C4-2B (cell line): Measurements from ENCODE around the gene ABCG2.

Source experiments
- H3K27ac ChIP-seq: fragments of 450-650 bp; 2 replicates; pipeline ENCODE4 v1.5.1; 2017
- CTCF ChIP-seq: fragments of 450-650 bp; conservative IDR thresholded peaks from 2 replicates; pipeline ENCODE4 v1.5.1; 2017; ENCODE audit warnings: mild to moderate bottlenecking
- ZFX ChIP-seq: fragments of 450-650 bp; IDR thresholded peaks from 2 replicates; pipeline ENCODE4 v1.6.1; 2017

ABCG2 gene

DNA sequence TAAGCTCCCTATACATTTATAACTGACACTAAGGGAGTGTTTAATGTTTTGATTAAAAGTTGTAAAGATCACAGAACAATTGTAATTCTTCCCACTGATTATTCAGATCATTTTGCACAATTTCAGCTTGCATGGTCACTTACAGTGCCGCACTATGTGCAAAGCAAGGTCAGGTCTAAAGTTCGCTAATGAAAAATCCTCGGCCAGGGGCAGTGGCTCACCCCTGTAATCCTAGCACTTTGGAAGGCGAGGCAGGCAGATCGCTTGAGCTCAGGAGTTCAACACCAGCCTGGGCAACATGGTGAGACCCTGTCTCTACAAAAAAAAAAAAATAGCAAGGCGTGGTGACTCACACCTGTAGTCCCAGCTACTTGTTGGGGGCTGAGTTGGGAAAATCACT, 94.0 kb downstream of the ABCG2 start:
- TF ChIP-seq ZFX (no peak), CTCF (no peak)
- H3K27ac ChIP-seq: no peak overlapping the region

DNA sequence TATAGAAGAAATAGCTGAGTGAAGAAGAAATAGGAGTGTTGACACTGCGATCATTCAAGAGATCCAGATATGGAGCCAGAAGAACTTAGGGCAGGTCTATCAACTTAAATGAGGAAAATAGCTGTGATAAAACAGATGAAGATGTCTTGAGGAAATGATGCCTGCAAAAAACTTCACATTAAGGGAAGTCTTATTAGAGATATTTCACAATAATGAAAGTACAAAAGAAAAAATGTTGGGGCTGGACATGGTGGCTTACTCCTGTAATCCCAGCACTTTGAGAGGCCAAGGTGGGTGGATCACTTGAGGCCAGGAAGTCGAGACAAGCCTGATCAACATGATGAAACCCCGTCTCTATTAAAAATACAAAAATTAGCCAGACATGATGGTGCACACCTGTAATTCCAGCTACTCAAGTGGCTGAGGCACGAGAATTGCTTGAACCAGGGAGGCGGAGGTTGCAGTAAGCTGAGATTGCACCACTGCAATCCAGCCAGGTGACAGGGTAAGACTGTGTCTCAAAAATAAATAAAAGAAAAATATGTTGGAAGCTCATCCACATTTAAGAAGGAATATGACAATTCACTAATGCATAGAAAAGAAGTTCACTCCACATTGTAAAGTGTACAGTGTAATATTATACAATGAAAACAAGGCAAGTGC, 94.7 kb downstream of the ABCG2 start:
- no peak for TF ChIP-seq CTCF
- TF ChIP-seq ZFX: no peak
- H3K27ac ChIP-seq: no peak overlapping the region

- TF ChIP-seq ZFX: no peak
- TF ChIP-seq CTCF: no peak
- no peak overlapping the region for H3K27ac ChIP-seq
Measured at GRCh38 chr4:88062843-88063242, 95.6 kb downstream of the ABCG2 start.

DNA sequence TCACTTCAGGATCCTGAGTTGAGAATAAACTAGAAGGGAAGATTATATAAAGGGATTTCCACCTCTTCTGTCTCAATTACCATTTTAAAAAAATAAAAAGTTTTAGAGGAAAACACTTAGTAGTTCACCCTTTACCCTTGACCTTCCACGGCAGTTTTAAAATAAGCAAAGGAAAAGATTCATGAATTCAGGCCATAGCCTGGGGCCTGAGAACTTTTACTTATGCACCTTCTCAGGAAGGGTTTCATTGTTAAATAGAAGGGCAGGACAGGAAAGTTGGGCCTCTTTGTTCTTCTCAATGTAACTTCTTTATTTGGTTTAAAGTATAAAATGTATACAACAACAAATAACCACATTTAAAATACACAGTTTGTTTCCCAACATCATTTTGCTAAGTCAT, 96.1 kb downstream of the ABCG2 start:
- no peak for TF ChIP-seq ZFX
- TF ChIP-seq CTCF: no peak

GRCh38 chr4:88060431-88060830, 98.0 kb downstream of the ABCG2 start:
- TF ChIP-seq ZFX (no peak), CTCF (no peak)
- H3K27ac ChIP-seq: no peak overlapping the region

More for the DNA sequence above, 96.1 kb downstream of the ABCG2 start:
- no peak overlapping the region for H3K27ac ChIP-seq

GRCh38 chr4:88059766-88060165, 98.7 kb downstream of the ABCG2 start:
- no peak for TF ChIP-seq CTCF
- TF ChIP-seq ZFX: no peak
- H3K27ac ChIP-seq: no peak overlapping the region

DNA sequence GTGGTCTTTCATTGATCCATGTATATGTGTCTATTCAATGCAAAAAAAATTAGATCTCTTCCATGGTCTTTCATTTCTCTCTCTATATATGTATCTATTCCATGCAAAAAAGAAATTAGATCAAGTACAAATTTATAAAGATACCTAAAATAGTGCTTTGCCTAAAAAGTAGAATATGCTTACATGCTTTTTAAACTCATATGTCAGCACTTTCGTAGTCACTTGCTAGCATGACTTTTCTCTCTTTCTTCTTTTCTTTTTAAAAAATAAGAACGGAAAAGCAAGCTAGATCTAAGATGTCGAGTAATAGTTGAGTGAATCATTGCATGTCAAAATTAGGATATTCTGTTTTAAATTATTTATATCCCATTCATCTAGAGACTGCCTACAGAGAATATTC, 100.1 kb downstream of the ABCG2 start:
- no peak for TF ChIP-seq CTCF
- no peak for TF ChIP-seq ZFX

More for the DNA sequence above, 100.1 kb downstream of the ABCG2 start:
- no peak overlapping the region for H3K27ac ChIP-seq
